Chondrocyte (in vitro differentiated cells): ENCODE results near the gene ZFAND2A. TPM values are rescaled to one million over a fixed set of nuclear protein-coding genes. Genes with fewer than 3 reads are reported as not detected.
"Not testable (repeated sequence)": the region's sequence is repeated elsewhere in the genome, so short reads cannot be mapped to it uniquely, and the experiment has no call there.

Experiments
- DNase-seq: peaks from one replicate; pipeline ENCODE4 v3.0.0; 2021; ENCODE audit warnings: mixed read lengths, low spot score
- H3K27ac Mint-ChIP-seq: one replicate; pipeline ENCODE4 v1.8.0; 2021; ENCODE audit warnings: mild to moderate bottlenecking, moderate library complexity, mixed read lengths; ENCODE audit not compliant: unreplicated experiment
- H3K27me3 Mint-ChIP-seq: 2 replicates; pipeline ENCODE4 v1.8.0; 2021; ENCODE audit warnings: low read depth, mixed read lengths
- H3K36me3 Mint-ChIP-seq: 2 replicates; pipeline ENCODE4 v1.8.0; 2021; ENCODE audit warnings: low read depth, mixed read lengths
- H3K4me1 Mint-ChIP-seq: 2 replicates; pipeline ENCODE4 v1.8.0; 2021; ENCODE audit warnings: low read depth, mild to moderate bottlenecking, mixed read lengths
- H3K4me3 Mint-ChIP-seq: one replicate; pipeline ENCODE4 v1.8.0; 2021; ENCODE audit warnings: mild to moderate bottlenecking, moderate library complexity, mixed read lengths; ENCODE audit not compliant: unreplicated experiment
- H3K9me3 Mint-ChIP-seq: 2 replicates; pipeline ENCODE4 v1.8.0; 2021; ENCODE audit warnings: low read depth, mixed read lengths
- long read RNA-seq: library from polyadenylated mRNA; stranded (forward); transcript quantifications from one replicate; pipeline ENCODE4 v2.0.0, GENCODE V29; 2021
- total RNA-seq: library from RNA; stranded (reverse); gene quantifications from 3 replicates; pipeline ENCODE4 v1.2.1, GENCODE V29; 2021
- TF ChIP-seq, protein P1 (sequence below): fragments of 200-600 bp; sonication (generic); IDR thresholded peaks from 2 replicates; pipeline ENCODE4 v1.5.0; 2021; ENCODE audit warnings: antibody characterized with exemption, mild to moderate bottlenecking, moderate library complexity

ZFAND2A gene, protein sequence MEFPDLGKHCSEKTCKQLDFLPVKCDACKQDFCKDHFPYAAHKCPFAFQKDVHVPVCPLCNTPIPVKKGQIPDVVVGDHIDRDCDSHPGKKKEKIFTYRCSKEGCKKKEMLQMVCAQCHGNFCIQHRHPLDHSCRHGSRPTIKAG
- total RNA-seq = 15.2 to 16.2 TPM (median 15.6 TPM) in 3 replicates
- long read RNA-seq, transcript ZFAND2A-201 (5 exons, 860 nt) = major isoform, 14 of 17 reads
- long read RNA-seq, partial matches to known transcripts = 0 of 17 reads
- long read RNA-seq, other reads (novel, unspliced or antisense) = 3 of 17 reads

DNA sequence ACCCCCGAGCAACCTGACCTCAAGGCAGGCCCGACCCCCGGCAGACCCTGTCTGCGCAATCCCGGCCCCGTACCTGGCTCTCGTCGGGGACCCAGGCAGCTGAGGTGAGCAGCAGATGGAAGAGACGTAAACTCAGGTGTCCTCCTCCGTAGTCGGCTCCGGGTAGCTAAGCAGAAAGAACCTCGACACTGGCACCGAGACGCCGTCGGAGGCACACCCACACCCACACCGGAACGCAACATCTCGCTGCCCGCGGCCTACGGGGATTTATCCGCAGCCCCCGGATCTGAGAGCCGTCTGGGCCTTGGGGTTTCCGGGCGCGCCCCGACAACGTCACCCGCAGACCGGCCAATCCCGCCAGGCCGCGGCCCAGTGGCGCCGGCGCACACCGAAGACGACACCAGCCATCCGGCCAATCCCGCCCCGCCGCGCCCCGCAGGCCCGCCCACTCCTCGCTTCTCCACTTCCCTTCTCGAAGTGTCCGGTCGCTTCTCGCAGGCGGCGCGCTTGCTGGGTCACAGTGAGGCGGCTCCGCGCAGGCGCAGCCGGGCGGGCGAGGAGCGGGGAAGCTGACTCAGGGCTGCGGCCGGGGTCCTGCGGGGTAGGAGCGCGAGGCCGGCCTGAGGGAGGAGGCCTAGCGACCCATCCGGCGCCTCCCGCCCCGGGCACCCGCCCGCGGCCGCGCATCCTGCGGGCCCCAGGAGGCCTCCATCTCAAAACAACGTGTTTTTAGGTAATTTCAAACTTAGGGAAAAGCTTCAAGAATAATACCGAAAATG lies at the start of gene ZFAND2A:
Gene ZFAND2A, minus strand, starts transcription at position 306 of the 779 bp plus-strand sequence. CDS start 1,984 bp downstream, outside the sequence.
- H3K4me1 Mint-ChIP-seq = peaks cover 37% of the 10 kb centered on the region
- no peaks in the 10 kb centered on the region for H3K9me3 Mint-ChIP-seq
- H3K27ac Mint-ChIP-seq = peak within 1 kb of the TSS; percentile 90
- TF ChIP-seq, protein P1, sequence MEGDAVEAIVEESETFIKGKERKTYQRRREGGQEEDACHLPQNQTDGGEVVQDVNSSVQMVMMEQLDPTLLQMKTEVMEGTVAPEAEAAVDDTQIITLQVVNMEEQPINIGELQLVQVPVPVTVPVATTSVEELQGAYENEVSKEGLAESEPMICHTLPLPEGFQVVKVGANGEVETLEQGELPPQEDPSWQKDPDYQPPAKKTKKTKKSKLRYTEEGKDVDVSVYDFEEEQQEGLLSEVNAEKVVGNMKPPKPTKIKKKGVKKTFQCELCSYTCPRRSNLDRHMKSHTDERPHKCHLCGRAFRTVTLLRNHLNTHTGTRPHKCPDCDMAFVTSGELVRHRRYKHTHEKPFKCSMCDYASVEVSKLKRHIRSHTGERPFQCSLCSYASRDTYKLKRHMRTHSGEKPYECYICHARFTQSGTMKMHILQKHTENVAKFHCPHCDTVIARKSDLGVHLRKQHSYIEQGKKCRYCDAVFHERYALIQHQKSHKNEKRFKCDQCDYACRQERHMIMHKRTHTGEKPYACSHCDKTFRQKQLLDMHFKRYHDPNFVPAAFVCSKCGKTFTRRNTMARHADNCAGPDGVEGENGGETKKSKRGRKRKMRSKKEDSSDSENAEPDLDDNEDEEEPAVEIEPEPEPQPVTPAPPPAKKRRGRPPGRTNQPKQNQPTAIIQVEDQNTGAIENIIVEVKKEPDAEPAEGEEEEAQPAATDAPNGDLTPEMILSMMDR = no peak
- H3K36me3 Mint-ChIP-seq = peaks cover 5% of the 10 kb centered on the region
- H3K4me3 Mint-ChIP-seq = peak within 1 kb of the TSS; percentile 86
- peak; percentile 99 for DNase-seq
- no peaks in the 10 kb centered on the region for H3K27me3 Mint-ChIP-seq

DNA sequence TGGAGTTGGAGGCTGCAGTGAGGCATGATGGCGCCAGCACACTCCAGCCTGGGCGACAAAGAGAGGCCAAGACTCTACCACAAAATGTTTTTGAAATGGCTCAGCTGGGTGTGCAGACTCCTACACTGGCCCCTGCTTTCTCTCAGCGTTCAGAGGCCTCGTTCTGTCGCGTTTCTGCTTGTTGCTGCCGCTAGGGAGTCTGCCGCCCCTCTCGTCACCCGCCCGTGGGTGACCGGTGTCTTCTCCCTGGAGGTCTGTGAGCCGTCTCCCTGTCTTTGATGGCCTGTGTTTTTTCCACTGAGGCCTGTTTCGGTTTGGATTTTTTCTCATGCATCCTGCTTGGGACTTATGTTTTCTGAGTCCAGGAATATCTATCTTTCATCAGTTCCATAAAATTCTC lies 49.1 kb upstream of the ZFAND2A start:
- H3K36me3 Mint-ChIP-seq = peaks cover 4% of the 10 kb centered on the region
- TF ChIP-seq, protein P1 = no peak
- H3K4me3 Mint-ChIP-seq = no peak overlapping the region
- H3K9me3 Mint-ChIP-seq = no peaks in the 10 kb centered on the region
- no peak overlapping the region for H3K27ac Mint-ChIP-seq
- H3K27me3 Mint-ChIP-seq = peaks cover 49% of the 10 kb centered on the region
- peaks cover 14% of the 10 kb centered on the region for H3K4me1 Mint-ChIP-seq
- DNase-seq = no peak

DNA sequence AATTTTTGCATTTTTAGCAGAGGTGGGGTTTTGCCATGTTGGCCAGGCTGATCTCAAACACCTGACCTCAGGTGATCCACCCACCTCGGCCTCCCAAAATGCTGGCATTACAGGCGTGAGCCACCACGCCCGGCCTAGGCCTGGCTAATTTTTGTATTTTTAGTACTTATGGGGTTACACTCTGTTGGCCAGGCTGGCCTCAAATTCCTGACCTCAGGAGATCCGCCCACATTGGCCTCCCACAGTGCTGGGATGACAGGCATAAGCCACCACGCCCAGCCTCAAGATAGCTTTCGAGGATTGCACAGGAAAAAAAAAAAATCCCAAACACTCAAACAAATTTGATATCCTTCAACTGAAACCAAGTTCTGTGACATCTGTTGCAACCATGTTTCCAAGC lies 45.7 kb upstream of the ZFAND2A start:
- not testable (repeated sequence) for H3K27ac Mint-ChIP-seq, DNase-seq, H3K4me3 Mint-ChIP-seq, H3K36me3 Mint-ChIP-seq, H3K4me1 Mint-ChIP-seq, H3K9me3 Mint-ChIP-seq
- H3K27me3 Mint-ChIP-seq = peaks cover 38% of the 10 kb centered on the region

DNA sequence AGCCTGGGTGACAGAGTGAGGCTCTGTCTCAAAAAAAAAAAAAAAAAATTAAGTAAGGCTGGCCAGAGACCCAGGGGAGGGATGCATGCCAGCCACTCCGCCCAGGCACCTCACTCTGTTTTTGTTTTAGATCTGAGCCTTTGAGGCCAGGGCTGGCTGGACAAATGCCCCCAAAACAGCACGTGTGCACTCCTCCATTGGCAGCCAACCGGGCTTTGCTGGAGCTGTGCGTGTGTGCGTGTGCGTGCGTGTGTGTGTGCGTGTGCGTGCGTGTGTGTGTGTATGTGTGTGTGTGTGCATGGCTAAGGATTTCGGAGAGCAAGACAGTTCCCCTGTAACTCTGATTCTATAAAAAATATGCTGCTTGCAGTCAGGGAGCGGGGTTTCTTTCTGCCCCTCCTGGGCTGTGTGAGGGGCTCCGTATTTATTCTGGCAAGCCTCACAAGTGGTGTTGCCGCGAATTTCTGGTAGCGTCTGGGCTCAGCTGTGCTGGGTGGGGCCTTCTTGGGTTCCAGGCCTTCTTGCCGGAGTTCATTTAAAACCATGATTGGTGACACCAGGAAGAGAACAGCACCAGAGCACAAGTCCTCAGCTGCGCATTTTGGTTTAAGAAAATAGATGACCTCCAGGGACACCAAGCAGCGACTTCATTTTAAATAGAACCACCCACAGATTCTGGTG lies 44.6 kb upstream of the ZFAND2A start:
- H3K36me3 Mint-ChIP-seq = peaks cover 4% of the 10 kb centered on the region
- no peak overlapping the region for H3K4me3 Mint-ChIP-seq
- no peak overlapping the region for H3K27ac Mint-ChIP-seq
- DNase-seq = no peak
- no peaks in the 10 kb centered on the region for H3K4me1 Mint-ChIP-seq
- H3K9me3 Mint-ChIP-seq = no peaks in the 10 kb centered on the region
- TF ChIP-seq, protein P1 = no peak
- peaks cover 33% of the 10 kb centered on the region for H3K27me3 Mint-ChIP-seq

DNA sequence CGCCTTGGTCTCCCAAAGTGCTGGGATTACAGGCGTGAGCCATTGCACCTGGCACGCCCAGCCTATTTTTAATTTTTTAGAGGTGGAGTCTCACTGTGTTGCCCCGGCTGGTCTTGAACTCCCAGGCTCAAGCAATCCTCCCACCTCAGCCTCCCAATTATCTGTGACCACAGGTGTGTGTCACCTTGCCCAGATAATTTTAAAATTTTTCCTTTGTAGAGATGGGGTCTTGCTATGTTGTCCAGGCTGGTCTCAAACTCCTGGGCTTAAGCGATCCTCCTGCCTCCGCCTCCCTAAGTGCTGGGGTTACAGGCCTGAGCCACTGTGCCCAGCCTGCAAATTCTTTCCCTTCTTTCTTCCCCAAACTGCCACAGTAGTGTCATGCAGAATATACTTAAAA lies 42.9 kb upstream of the ZFAND2A start:
- H3K36me3 Mint-ChIP-seq, H3K4me3 Mint-ChIP-seq, H3K4me1 Mint-ChIP-seq, H3K27ac Mint-ChIP-seq, H3K9me3 Mint-ChIP-seq, DNase-seq: not testable (repeated sequence)
- H3K27me3 Mint-ChIP-seq = peaks cover 25% of the 10 kb centered on the region

DNA sequence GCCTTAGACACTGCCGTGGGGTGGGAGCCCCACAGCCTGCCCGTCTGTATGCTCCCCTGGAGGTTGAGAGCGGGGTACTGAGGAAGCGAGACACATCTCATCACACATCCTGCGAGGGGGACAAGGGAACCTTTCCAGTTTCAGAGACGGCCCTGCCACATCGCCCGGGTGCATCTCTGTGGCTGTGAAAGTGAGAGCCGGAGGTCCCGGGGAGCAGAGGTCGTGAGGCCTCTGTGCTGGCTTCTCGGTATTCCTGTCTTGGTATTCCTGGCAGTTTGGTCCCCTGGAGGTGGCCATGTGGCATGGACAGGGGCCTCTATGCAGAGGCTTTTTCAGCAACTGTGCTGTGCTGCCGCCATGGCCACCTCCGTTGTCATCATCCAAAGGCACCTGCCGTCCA lies 41.9 kb upstream of the ZFAND2A start:
- Mint-ChIP-seq H3K9me3 (no peaks in the 10 kb centered on the region), H3K27me3 (peaks cover 28% of the 10 kb centered on the region)

More for the DNA sequence above, 41.9 kb upstream of the ZFAND2A start:
- Mint-ChIP-seq H3K4me3 (no peak overlapping the region), H3K27ac (no peak overlapping the region), H3K36me3 (no peaks in the 10 kb centered on the region), H3K4me1 (no peaks in the 10 kb centered on the region)
- DNase-seq = no peak
- TF ChIP-seq, protein P1 = no peak
